GM19193 (cell line): ENCODE data around the gene ELF1.

ENCODE experiments used
- POLR2A ChIP-seq: IDR thresholded peaks from 4 replicates; pipeline ENCODE4 v1.6.1; 2011; ENCODE audit not compliant: insufficient read depth, insufficient read length; ENCODE audit errors: extremely low read depth

Gene ELF1

DNA sequence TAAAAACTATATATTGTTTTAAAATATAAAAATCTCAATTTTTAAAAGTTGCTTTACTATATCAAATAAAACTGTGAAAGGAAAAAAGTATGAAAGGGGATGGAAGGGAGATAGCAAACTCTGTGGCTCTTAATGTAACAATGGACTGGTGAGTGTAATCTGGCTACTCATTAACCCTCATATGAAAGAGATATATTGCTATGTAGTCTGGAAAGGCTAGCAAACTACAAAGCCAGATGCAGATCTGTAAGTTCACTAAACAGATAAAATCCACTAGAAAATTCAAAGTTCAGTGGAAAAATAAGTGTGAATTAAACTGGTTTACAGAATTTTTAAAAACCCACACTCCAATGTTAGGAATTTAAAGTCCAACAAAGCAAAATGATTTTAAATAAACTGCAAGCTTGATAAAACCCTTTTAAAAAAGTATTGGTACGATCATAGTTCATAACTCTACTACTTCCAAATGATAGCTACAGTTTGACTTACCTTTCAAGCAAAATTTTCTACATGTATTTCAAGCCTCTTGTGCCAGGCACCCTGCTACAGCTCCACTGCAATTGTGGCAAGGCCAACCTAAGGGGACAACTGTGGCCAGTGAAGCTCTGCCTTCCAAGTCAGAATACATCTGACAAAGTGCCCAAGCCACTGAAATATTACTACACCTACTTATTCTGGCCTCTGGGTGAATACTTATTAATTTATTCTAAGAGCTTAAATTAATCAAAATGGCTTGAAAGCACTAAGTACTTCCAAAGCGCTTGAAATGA is 647 bp upstream of the ELF1 start:
- no peak for TF ChIP-seq POLR2A

DNA sequence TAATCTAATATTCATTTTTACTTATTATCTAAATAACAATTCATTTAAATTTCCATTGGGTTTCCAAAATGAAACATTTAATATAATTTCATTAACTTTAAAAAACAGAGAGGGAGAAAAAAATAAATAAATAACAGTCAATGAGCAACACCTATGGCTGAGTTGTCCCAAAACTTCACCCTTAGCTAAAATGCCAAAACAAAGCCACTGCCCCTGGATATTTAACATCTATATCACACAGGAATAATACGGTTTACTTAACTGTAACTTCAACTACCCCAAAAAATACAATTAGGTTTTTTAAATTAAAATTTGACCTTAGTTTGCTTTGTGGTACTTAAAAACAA is 541 bp downstream of the ELF1 start:
- no peak for TF ChIP-seq POLR2A

DNA sequence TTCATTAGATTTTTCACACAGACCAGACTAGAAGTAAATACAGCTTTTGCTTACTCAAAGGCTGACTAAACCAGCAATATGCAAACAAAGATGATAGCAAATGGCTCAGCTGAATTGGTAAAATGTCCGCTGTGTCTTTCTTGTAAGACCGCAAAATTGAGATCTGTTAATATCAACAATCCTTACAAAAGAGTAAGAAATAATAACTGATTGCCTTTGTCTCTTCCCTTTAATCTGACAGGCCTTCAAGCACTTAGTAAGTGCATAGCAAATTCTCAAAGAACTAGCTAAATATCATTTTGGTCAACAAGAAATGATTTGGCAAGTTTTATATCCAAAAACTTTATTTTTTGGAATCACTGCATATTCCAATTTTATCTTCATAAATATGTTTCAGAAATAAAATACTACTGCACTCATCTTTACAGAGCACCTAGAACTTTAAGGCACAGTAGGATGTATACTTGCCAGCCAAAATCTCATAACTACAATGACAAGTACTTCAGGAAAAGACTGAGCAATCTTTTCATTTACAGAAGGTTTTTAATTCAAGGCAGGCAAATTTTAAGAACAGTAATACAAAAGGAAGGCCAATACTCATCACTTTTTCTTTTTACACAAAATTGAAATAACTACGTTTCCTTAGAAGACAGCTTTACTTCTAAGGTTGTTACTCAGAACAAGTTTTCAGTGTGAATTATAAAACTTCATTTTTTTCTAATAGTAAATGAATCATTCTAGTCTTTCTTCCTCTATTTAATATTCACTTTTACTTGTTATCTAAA is 1.1 kb downstream of the ELF1 start:
- no peak for TF ChIP-seq POLR2A

DNA sequence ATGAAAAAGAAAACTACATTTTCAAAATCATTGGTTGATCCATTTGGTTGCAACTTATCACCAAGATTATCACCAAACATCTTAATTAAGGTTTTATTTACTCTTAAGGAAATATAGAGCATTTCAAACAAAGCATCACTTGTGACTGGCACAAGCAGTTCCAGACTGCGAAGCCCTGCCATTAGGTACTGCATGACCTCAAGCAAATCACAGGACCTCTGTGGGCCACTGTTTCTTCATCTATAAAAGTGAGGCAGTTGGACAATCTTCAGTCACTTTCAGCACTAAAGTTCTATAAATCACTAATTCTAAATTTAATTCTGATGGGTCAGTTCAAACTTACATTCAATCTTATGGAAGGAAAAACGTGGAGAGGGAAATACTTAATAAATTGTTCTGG is 2.0 kb downstream of the ELF1 start:
- no peak for TF ChIP-seq POLR2A

DNA sequence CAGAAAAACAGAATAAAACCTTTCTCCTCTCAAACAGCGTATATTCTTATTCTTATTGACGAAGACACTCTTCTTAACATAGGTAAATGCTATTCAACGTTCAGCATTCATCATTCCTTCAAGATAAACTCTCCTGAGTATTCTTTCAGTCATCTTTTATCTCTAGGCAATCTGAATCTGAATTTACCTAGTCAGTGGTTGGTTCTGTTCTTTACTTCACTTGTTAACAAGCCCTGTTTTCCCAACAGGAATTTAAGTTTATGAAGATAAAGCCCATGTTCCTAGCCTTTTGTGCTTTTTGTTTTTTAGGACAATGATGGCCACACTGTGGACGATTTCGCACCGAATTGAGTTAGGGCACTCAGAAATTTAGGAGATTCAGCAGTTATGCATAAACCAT is 3.2 kb downstream of the ELF1 start:
- no peak for TF ChIP-seq POLR2A

DNA sequence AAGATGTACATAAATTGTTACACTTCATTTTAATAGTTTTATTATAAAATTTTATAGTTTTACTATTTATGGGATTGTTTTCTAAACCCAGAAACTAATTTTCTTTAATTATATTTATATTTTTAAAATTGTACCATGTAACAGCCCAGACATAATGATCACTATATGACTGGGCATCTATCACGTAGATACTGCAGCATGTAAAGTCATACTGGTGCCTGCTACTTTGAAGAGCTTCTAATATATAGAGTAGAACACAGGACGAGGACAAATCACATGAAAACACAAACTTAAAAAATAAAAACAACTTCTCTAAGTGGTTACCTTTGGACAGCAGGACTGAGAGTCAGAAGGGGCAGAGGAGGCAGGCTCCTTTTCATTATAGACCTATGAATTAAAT is 5.3 kb downstream of the ELF1 start:
- TF ChIP-seq POLR2A = no peak

DNA sequence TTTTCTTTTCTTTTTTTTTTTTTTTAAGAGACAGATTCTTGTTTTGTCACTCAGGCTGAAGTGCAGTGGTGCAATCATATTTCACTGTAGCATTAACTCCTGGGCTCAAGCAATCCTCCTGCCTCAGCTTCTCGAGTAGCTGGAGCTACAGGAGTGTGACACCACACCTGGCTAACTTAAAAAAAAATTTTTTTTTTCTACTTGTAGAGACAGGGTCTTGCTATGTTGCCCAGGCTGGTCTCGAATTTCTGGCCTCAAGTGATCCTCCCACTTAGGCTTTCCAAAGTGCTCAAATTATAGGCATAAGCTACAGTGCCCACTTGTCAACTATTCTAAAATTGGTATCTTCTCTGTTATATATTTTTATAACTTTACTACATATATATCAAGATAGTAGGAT is 6.6 kb downstream of the ELF1 start:
- TF ChIP-seq POLR2A = no peak

DNA sequence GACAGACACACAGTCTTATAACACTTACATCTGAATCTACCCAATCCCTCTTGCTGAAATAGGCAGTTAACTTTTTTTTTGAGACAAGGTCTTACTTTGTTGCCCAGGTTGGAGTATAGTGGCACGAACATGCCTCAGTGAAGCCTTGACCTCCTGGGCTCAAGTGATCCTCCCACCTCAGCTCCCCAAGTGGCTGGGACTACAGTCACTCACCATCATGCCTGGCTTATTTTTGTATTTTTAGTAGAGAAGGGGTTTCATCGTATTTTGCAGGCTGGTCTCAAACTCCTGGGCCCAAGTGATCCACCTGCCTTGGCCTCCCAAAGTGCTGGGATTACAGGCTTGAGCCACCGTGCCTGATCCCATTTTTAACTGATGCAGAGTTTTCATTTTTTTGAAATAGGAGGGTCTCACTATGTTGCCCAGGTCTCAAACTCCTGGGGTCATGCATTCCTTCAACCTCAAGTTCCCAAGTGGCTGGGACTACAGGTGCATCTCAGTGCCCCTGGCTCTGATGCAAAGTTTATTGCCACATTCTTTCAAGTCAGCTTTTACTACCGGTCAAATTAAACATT is 7.6 kb downstream of the ELF1 start:
- TF ChIP-seq POLR2A = no peak

DNA sequence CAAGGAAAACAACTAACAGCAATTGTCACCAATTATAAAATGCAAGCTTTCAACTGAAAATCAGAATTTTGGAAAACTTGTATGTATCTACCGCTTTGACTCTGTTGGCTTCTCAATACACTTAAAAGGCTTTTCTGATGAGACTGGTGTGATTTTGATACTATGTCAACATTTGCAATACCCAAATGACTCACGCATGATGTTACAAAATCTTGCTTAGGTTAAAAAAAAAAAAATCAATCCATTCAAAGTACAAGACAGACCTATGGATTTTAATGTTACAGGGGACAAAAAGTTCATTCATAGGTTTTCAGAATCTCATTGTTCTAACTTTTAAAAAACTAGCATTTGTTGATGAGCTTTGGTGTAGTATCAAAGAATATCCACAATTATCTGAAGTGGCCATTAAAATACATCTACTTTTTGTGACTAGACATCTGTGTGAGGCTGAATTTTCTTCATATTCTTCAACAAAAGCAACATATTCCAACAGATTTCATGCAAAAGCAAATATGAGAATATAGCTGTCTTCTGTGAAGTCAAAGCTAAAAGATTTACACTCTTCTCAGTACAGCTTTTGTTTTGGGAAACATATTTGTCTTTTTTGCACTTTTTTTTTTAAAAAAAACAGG is 10.7 kb downstream of the ELF1 start:
- no peak for TF ChIP-seq POLR2A

DNA sequence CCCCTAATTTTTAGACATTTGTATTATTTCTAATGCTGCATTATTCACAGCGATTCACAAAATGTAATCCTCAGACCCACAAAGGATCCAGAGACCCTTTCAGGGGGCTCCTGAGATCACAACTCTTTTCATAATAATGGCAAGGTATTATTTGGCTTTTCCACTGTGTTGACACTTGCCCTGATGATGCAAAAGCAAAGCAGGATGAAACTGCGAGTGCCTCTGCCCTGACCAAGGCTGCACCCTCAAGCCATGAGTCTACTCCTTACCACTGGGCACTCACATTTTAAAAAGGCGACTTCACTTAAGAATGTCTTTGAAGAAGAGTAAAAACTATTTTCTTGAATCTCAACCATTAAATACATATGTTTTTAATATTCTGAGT is 11.4 kb downstream of the ELF1 start:
- no peak for TF ChIP-seq POLR2A

DNA sequence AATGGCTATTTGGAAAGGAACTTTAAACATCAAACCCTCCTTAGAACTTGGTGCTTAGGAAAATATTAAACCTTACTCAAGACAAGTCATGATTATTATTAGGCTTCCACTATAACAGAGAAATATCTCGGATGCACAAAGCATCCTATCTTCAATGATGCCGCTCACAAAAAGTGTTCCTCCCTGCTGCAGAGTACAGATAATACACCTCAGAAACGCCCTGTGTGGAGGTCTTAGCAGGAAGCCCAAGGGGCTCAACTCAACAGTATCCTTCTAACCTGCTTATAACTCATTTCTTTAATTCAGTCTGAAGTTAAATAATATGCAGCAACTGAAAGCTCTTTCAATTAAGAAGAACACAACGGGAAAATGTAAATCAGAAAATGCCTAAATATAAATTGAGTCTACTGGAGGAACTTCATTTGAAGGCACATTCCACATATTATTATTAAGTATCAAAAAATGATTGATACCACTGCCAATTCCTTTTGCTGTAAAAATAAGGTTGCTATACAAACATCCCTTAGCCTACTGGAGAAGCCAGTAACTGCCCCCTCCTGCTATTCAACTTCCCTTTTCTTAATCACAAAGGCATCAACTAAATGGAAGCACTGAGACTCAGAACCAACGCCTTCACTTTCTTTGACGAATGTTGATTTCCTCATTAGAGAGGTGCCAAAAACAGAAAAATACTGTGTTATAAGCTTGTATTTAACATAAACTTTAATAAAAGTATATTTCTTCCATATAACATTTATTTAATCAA is 12.0 kb downstream of the ELF1 start:
- no peak for TF ChIP-seq POLR2A

DNA sequence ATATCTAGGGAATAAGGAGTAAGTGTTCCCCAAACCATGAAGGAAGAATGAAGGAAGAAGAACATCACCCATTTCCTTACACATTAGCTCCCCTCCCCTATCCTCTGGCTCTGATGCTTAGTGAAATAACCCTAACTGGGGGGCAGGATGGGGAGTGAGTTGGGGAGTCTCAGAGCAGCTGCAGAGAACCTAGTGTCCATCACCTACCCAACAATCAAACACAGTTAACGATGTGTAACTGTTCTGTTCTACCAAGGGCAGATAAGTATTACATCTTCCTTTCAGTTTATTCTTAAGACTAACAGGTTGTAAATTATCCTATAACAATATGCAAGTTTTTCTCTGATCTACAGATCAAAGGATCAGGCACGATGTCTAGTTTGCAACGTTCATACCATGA is 12.8 kb downstream of the ELF1 start:
- no peak for TF ChIP-seq POLR2A

DNA sequence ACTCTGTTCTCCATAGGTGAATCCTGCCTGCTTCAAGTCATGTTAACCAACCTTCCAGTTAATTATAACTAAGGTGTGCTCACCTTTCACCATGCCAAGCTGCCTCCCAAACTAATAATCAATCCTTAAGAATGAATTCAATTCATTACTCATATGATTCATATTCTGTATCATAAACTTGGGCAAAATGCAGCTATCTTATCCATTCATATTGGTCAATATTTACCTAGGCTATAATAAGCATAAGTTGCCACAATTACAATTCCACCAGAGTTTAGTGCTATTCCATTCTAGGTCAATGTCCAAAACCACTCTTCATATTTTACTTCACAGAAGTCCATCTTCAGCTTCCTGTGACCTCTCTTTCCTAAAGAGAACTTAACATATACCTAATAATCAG is 13.4 kb downstream of the ELF1 start:
- TF ChIP-seq POLR2A = no peak

DNA sequence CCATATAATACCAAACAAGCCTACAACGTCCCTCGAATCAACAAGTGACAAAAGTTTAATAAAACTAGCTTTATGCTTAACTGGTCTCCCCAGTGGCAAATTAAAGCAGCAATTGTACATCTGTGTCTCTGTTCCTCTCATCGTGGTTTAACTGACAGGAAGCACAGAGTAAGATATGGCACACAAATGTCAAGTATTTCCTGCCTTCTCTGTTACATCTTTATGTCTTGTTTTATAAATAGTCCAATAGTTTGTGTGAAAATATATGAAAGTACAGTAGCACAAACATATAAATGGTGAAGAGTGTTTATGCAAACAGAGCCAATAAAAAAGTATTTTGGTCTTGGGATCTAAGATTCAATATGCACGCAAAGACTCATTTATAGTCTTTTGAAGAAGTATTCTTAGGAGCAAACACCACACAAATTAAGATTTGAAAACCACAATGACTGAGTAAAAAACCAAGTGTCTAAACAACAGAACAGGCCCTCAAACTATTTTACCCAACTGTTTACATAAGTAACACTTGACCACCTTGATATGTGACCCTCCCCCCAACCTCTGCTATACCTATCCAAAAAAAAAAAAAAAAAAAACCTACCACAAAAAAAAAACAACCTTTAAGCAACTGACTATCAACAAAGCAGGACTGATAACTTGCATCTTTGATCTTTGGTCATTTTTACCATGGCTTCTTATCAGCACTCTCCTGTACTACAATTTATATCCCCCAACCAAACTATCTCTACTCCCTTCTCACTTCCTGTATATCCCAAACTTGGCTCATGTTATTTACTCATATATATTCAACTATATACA is 14.0 kb downstream of the ELF1 start:
- no peak for TF ChIP-seq POLR2A
